Measurements from ENCODE around the gene ZNF827.
A peak's percentile ranks its signal among the peaks of the same experiment; 100 is the strongest.
"Not testable (repeated sequence)": the region's sequence is repeated elsewhere in the genome, so short reads cannot be mapped to it uniquely, and the experiment has no call there.

Gene ZNF827

DNA sequence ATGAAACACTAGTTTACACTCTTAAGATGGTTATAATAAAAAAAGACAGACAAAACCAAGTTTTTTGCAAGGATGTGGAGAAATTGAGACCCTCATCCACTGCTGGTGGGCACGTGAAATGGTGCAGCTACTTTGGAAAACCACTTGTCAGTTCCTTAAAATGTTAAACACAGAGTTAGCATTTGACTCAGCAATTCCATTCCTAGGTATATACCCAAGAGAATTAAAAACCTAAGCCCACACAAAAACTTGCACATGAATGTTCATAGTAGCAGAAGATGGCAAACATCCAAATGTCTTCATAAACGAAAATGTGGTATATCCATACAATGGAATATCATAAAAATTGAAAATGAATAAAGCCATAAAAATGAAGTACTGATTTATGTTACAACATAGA lies 75.4 kb downstream of the ZNF827 start:
- no peak for DNase-seq (ENCODE audit: low read depth in 2 of 2)

DNA sequence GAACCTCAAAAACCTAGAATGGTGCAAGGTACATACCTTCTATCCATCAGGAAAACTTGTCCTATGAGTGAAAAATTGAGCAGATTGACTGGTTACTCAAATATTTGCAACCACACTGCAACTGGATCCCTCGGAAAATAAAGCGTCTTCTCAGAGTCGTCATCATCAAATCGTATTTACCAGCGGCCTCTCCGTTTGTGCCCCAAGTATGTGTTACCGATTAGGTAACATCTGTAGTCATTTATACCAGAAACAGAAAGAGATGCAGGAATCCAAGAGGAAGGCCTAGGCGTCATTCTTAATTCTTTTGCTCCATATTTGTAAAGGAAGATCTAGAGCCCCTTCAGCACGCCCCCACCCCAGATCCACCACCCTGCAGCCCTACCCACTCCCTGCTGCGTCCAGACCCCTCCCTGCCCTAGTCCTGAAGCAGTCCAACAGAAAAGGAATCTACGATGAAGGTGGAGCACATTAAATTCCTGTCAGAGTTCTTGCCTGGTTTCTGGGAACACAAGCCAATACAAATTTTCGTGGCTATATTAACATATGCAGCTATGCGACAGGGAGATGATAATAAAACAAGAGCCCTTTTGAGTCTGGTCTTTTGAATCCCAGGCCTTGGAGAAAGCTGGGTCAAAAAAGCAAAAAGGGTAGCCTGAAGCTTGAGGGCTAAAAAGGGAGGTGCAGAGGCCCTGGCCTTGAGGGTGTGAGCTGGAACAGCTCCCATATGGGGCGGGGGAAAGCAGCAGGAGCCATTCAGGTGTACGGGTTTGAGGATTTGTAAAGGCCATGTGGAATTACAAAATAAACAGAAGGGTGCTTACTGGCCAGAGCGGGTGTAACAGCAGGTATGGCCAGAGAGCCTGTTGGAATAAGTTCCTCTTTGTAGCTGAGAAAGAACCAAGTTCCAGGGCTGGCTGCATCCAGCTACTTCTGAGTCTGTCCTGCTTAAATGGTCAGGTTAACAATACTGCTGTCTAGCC lies 77.0 kb downstream of the ZNF827 start:
- no peak for DNase-seq (ENCODE audit: low read depth in 2 of 2)

DNA sequence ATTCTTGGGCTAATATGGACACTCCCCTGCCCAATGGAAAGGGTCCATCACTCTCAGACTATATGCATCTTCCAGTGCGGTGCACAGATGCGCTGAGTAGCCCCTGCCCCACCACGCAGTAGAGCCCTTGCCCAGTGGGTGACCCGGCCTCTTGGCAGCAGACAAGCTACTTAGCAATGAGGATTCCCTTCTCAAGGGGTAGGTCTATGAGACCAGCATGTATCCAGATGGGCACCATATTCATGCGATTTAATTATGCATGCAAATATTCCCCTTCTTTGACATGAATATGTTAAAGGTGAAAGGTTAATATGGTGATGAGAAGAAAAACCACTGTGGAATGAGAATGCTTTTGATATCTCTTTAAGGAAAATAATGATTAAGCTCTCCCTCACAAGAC lies 77.7 kb downstream of the ZNF827 start:
- no peak for DNase-seq (ENCODE audit: low read depth in 2 of 2)

DNA sequence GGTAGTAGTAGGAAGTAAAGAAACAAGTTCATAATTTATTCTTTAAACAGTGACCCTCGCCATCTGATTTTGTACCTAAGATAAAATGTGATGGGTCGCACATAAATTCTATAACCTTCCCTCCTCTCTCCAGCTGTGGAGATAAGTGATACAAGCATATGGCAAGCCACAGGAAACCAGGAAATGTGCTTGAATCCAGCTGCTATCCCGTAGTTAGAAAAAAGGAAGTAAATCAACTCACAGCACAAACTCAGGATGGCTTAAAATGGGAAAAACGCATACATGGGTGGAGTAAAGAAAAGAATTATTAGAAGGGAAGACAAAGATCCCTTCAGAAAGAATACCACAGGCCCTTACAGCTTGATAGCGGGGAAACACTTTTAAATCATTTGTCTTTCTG lies 78.2 kb downstream of the ZNF827 start:
- DNase-seq (ENCODE audit: low read depth in 2 of 2), result no peak

DNA sequence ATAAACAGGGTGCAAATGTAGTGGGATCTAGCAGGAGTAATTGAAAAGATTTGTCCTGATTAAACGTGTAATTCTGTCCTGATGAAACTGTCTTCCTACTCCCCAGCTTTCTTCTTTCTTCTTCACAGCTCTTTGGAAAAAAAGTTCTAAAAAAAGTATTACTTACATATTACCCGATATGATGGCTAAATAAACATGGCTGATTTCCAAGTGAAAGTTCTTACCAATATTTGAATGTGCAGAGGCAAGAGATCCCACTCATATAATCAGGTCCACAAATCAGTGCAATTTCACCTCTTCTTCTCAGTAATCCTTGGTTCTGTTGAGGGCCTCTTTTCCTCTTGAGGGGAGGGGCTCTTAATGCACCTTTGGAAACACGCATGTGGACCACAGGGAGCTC lies 78.7 kb downstream of the ZNF827 start:
- DNase-seq (ENCODE audit: low read depth in 2 of 2), result no peak

DNA sequence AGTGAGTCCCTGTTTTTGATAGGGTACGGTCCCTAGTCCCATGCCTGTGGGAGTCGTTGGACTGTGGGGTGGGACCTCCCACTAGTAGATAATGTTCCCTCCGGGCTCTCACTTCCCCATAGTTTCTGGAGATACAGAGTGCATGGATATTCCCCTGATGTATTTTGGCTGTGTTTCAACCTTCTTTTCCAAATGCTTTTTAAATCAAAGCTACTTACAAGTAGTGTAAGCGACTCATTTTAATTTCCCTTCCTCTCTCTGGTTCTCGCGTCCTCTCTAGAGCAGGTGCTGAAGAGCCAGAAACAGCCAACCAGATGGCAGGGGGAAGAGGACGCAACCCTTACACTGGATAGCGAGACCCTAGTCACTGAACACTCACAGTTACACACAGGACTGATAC lies 79.2 kb downstream of the ZNF827 start:
- DNase-seq (ENCODE audit: low read depth in 2 of 2), result no peak

DNA sequence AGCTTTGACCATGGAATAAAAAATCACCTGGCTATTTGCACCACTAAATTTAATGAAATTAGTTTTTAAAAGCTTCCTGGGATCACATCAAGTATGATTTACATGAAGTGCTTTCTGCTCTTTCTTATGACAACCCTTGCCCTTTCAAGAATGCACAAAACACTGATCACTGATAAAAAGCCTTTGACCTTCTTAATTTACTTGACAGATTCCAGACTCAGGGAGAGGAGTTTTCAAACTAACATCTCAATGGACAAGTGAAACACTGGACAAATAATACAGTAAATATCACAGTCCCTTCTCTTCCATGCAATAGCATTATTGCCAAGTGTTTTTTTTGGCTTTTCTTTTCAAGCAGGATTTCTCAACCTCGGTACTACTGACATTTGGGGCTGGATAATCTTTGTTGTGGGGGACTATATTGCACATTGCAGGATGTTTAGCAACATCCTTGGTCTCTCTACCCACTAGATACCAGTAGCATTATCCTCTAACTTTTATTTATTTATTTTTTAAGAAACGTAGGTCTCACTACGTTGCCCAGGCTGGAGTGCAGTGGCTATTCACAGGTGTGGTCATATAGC lies 86.3 kb downstream of the ZNF827 start:
- no peak for DNase-seq (ENCODE audit: low read depth in 2 of 2)

DNA sequence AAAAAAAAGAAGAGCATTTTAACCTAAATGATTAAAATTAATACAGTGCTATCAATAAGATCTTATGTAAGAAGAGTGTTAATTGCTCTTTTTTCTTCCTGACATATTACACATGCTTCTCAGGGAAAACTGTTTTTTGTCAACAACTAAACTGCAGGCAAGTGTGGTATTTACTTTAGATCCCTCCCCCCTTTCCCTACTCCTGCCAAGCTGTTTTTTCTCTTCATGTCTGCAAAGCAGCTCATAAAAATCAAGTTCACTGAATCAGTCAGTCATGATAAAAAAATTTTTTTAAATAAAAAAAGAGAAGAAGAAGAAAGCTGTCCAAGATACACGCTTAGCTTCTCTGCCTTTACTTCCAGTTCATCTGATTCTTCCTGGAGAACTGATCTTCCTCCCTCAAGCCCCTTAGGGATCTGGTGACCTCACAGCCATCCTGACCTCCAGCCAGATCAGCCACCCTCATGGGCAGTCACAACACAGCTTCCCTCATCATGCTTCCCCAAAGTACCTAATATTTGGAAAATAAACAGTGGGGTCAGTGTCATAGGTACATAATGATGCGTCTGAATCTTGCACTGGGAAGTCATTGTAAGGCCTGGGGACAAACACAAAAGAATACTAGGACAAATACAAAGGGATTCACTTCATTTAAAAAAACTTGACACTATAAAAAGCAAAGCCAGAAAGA lies 87.0 kb downstream of the ZNF827 start:
- DNase-seq (ENCODE audit: low read depth in 2 of 2), result no peak

DNA sequence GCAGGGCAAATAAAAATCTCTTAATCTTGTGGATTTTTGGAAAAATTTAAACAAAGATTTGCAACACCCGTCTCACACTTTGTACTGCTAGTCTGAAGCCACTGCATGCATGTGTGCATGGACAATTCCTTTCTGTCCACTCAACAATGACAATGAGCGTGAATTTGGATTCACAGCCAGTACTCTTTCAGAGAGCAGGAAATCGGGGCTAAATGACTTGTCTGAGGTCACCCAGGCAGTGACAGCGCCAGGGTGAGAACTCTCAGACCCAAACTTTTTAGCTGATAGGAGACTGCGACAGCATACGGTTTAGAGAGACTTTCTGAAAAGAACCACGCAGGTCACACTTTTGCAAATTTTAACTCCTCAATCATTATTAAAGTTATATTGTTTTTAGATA lies 90.9 kb downstream of the ZNF827 start:
- no peak for DNase-seq (ENCODE audit: low read depth in 2 of 2)

DNA sequence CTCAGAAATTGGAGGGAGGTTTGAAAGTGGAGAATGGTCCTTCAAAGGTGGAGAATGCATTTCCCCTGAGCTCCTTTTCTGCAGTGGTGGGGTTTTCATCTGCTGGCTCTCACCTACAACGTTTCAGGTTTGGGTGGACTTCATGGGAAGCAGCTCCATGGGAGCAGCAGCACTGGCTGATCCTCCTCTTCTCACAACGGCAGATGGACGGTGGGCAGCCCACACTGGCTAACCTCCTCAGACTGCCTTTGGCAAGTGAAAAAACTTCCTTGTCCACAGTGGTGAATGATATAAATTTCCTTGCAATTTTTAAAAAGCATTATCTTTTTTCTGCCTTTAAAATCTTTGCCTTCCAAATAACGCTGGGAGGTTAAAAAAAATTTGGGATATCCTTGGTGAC lies 93.5 kb downstream of the ZNF827 start:
- no peak for DNase-seq (ENCODE audit: low read depth in 2 of 2)

DNA sequence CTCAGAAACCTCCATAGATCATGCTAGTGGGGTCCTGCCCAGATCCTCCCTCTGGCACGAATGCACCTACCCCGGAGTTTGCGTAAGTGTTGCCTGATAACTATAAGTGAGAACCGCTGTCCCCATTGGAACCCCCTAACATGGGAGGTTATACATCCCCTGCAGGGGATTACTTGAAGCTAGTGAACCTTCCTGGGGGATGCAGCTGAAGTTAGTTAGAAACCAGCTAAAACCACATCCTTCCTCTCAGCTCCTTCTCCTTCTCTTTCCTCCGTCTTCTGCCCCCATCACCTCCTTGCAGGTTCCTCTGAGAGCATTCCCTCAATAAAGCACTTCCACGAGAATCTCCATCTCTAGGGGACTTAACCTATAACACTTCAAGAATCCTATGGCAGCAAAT lies 95.0 kb downstream of the ZNF827 start:
- no peak for DNase-seq (ENCODE audit: low read depth in 2 of 2)

DNA sequence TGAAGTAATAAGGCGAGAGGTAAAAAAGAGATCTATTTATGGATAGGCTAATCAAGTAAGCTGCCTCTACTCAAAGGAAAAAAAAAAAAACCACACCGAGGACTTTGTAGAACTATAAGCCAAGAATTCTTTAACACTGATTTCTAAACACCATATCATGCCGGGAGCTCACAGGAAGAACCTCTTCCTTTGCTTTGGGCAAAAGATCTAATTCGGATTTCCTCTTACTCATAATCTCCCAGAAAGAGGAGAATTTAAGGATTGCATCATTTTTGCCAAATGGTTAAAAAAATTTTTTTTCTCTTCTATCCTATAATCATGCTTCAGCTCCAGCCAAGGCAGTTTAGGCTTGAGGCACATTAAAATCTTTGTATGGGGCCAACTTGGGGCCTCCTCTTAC lies 95.5 kb downstream of the ZNF827 start:
- DNase-seq (ENCODE audit: low read depth in 2 of 2), result no peak

DNA sequence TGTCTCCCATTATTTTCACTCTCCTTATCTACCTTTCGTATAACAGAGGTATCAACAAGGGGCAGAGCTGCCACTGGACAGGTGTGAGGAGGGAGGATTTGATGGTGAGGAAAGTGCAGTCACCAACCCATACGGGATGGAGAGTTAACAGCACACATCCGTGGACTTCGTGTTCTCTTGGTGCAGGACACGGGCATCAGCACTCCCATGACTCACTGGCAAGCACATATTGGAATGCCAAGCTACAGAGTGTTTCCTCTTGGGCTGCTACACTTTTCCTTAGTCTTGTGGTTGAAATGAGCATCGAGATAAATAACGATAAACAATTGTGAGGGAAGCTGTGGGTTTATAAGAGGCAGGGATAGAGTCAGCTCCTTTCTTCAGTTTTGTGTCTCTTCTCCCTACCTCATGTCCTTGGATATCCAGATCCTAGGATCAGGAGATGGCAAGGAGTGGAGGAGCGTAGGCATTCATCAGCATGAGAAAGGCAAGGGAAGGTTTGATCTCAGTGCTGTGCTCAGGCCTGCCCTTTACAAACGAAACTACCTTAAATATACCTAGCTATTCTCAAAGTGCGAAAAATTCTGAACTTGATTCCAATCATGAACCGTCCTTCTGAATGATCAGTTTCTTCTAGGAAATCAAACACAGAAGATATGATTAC lies 96.3 kb downstream of the ZNF827 start:
- no peak for DNase-seq (ENCODE audit: low read depth in 2 of 2)

DNA sequence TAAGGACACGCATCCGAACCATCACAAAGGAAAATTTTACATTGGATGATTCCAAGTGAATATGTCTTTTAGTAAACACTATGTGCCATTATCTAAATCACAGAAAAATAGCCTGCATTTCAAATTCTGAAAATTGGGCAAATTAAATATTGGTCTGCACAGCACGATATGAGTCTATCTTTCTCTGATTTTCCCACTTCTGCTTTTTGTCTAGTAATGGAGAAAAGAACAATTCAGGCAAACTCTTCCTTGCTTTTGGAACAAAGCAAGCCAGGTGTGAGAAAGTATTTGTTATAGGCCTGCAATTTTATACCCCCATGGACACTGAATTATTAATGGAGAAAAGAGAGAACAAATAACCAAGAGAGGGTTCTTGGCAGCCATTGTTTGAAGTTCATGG lies 97.8 kb downstream of the ZNF827 start:
- DNase-seq (ENCODE audit: low read depth in 2 of 2), result no peak

DNA sequence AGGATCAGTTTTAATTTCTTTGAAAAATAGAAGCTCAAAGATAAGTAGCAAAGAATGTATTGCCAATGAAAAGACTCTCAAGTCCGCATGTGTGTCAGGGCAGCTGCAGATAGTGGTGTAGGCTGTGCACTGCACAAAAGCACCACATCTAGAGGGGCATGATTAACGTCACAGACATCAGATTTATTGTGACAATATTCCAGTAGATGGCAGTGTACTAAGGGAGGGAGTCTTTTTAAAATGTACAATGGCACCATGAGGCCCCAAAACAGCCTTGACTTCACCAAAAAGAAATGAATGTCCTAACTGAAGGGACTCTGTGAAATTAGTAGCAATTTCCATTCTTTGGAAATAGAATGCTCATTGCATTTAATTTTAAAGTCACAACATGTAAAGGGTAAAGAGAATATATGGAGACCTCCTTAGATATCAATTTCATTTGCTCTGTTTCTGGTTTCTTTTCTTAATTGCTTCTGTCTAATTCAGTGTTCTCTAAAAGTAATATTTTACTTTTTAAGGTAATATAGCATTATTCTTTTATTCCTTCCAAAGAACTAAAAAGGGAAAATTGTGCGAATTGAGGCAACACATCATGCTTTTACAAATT lies 98.4 kb downstream of the ZNF827 start:
- DNase-seq (ENCODE audit: low read depth in 2 of 2), result no peak

DNA sequence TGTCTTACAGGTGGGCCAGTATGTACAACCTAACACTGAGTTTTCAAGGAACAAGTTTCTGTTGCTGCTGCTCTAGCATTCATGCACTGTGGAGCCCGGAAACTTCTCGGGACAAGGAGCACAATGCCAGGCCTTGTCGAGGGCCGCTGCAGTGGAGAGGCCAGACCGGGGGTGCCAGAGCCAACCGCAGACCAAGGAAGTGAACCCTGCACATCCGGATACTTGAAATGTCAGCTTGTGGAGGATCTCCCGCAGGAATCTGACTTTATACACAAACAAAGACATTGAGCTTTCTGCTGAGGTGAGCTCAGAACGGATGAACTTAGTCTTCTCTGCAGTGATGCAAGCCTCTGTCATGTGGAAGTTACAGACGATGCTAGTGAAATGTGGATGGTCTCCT lies 99.5 kb downstream of the ZNF827 start:
- no peak for DNase-seq (ENCODE audit: low read depth in 2 of 2)

DNA sequence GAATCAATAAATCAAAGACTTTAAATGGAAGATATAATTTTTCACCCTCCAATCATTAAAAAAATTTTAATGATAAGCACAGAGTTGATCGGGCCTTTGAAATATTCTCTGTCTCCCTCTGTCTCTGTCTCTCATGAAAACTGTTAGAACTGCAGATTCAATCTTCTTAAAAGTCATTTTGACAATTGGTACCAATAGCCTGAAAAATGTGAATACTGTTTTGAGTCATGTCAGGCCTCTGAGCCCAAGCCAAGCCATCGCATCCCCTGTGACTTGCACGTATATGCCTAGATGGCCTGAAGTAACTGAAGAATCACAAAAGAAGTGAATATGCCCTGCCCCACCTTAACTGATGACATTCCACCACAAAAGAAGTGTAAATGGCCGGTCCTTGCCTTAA lies 106.2 kb downstream of the ZNF827 start:
- not testable (repeated sequence) for DNase-seq (ENCODE audit: low read depth in 2 of 2)

DNA sequence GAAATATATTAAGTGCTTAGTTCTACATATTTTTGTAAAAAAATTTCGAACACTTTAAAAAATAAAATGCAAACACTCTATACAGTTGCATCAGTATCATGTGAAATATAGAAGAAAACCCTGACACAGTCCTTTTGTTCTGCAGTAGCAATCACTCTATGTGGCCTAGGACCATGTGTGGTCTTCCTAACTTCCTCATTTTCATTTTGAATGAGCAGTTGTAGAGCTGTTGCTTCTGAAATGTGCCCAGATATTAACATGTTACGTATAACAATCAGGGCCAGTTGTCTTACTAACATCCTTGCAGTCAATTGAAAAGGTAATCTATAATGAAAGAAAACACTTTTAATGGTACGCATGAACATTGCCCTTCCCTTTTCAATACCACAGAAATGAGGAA lies 107.9 kb downstream of the ZNF827 start:
- DNase-seq (ENCODE audit: low read depth in 2 of 2), result no peak

DNA sequence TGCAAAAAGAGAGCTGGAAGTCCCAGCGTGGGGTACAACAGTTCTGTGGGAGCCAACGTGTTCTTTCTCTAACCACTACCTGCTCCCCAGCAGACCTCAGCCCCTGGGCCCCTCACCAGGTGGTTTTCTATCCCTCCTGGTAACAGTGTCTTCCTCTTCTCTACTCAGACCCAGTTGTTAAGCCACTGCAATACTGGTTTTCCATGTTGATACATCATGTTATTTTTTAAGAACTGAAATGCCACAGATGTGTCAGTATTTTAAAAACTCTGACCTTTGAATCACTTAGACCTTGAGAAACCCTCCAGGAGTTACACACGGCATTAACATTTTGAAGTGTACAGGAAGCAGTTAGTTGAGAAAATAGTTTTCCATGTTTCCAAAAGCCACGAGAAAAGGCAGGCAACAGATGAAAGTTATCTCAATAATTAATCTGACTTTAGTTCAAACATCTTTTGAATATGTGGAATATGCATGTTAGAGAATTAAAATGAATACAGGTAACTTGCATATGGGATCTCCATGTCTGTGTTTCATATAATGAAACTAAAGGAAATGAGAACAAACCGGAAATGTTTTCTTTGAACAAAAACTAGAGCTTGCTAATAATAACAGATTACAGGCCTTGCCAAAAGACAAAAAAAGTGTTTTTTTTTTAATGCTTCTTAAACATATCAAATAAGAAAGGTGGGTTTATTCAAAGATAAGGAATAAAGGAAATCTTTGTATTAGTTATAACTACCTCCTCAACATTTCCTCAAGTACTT lies 108.8 kb downstream of the ZNF827 start:
- DNase-seq (ENCODE audit: low read depth in 2 of 2), result peak; percentile 31 to 38

DNA sequence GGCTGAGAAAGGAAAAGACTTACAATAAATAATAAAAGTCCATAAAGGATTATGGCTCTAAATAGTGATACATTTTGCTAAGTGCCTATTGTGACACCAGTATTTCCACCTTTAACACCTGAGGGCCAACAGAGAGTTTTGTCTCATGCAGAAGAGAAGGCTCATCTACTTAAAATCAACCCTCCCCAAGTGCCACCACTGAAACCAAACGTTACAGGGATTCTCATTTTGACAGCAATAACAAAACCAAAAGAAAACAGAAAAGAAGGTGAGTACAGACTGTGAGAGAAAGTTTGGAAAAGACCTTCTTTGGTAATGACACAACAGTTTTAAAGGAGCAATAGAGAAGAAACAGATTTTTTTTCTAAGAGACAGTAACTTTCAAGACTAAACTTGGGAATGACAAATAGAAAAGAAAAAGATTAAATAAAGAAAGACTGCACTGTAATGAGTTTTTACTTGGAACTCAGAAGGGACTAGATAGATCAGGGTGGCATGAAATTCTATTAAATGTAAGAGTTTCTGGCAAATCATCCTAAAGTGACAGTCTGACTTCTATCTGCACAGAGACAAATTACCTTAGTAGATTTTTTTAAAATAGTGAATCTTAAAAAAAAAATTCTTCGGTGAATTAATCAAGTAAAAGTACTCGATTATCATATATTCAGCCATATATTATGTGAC lies 109.7 kb downstream of the ZNF827 start:
- no peak for DNase-seq (ENCODE audit: low read depth in 2 of 2)
